Activated CD8-positive, alpha-beta T cell treated with anti-CD3 and anti-CD28 coated beads, Interleukin-2, amount 10 ng/mL, durations not matched to agents 7 days and 5 days (primary cell): ENCODE measurements around the gene ELOB. TPM values are rescaled to one million over a fixed set of nuclear protein-coding genes. Genes with fewer than 3 reads are reported as not detected.

ENCODE experiments used
- ATAC-seq: fragments of 150-1000 bp; cut with Tn5 transposase; one replicate; pipeline ENCODE4 v1.10.0; 2021; ENCODE audit warnings: moderate library complexity
- CTCF ChIA-PET: fragments of 350-600 bp; sonication (Branson Sonifier 250); formaldehyde crosslinking; loops from one replicate; lab custom pipeline; 2021; ENCODE audit warnings: antibody characterized with exemption; lab: Charles Lee
- POLR2A ChIA-PET: fragments of 350-600 bp; sonication (Branson Sonifier 250); formaldehyde crosslinking; loops from one replicate; lab custom pipeline; 2021; ENCODE audit warnings: antibody characterized with exemption; lab: Charles Lee
- DNase-seq: peaks from one replicate; pipeline ENCODE4 v3.0.0-alpha.2; 2020
- H3K27ac Mint-ChIP-seq: one replicate; pipeline ENCODE4 v1.8.0; 2021; ENCODE audit warnings: mild to moderate bottlenecking, mixed read lengths
- H3K27me3 Mint-ChIP-seq: one replicate; pipeline ENCODE4 v1.8.0; 2021; ENCODE audit warnings: low read depth, mixed read lengths
- H3K36me3 Mint-ChIP-seq: one replicate; pipeline ENCODE4 v1.8.0; 2021; ENCODE audit warnings: low read depth, mixed read lengths
- H3K4me1 Mint-ChIP-seq: one replicate; pipeline ENCODE4 v1.8.0; 2021; ENCODE audit warnings: low read depth, mixed read lengths
- H3K4me3 Mint-ChIP-seq: one replicate; pipeline ENCODE4 v1.8.0; 2021; ENCODE audit warnings: mild to moderate bottlenecking, mixed read lengths
- H3K9me3 Mint-ChIP-seq: one replicate; pipeline ENCODE4 v1.8.0; 2022; ENCODE audit warnings: mixed read lengths; ENCODE audit not compliant: insufficient read depth
- total RNA-seq, 2 experiments: library from RNA; stranded (reverse); gene quantifications; one replicate each; pipeline ENCODE4 v1.2.3, GENCODE V29; 2021

Gene ELOB
- total RNA-seq, result 100 to 1,000 TPM; 163 to 182 TPM

GRCh38 chr16:2777231-2777902 is at the start of gene ELOB:
TSS of gene ELOB (minus strand) at chr16:2777280. CDS start at chr16:2777239, 41 bp downstream.
- Mint-ChIP-seq H3K27me3 (no peaks in the 10 kb centered on the region), H3K27ac (peak within 1 kb of the TSS; percentile 97), H3K36me3 (peaks cover 19% of the 10 kb centered on the region), H3K4me3 (peak within 1 kb of the TSS; percentile 96), H3K4me1 (peaks cover 38% of the 10 kb centered on the region), H3K9me3 (no peaks in the 10 kb centered on the region)
- peak; percentile 92 for ATAC-seq
- ChIA-PET CTCF (interaction anchor here (1.0 to 1.7 kb wide), 3 partner anchors 91 to 150 kb away, joined by 3 to 4 read pairs (median 3); no protein-coding TSS in a partner anchor), POLR2A (interaction anchor here (0.6 to 8.4 kb wide), 12 partner anchors 10 to 523 kb away, joined by 3 to 60 read pairs (median 3); partner anchors contain the start of genes FLYWCH1, KCTD5 and SRRM2)
- peak; percentile 91 for DNase-seq

DNA sequence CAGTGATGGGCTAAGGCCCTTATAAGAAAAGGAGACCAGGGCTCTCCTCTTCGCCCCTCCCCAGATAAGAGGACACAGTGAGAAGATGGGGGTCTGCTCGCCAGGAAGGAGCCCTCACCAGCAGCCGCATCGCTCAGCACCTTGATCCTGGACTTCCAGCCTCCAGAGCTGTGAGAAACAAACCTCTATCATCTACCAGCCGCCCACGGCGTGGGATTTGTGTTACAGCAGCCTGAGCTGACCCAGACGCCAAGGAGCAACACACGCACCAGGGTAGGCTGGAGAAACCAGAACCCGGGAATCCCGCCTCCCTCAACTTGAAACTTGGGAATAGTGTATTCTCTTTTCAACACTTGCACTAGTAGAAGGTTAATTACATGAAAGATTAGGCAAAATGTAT is 48.8 kb upstream of the ELOB start:
- POLR2A ChIA-PET, result no interaction called here
- H3K4me3 Mint-ChIP-seq, result no peak overlapping the region
- H3K27ac Mint-ChIP-seq, result no peak overlapping the region
- ATAC-seq, result no peak
- H3K4me1 Mint-ChIP-seq, result peaks cover 10% of the 10 kb centered on the region
- CTCF ChIA-PET, result interaction anchor here (1.0 kb wide), 1 partner anchor 42 kb away, joined by 3 read pairs; no protein-coding TSS in a partner anchor
- no peak for DNase-seq
- no peaks in the 10 kb centered on the region for H3K36me3 Mint-ChIP-seq
- H3K9me3 Mint-ChIP-seq, result no peaks in the 10 kb centered on the region
- no peaks in the 10 kb centered on the region for H3K27me3 Mint-ChIP-seq

GRCh38 chr16:2825049-2825742 is 48.1 kb upstream of the ELOB start:
- Mint-ChIP-seq H3K4me3 (no peak overlapping the region), H3K4me1 (peaks cover 4% of the 10 kb centered on the region), H3K27ac (no peak overlapping the region), H3K36me3 (no peaks in the 10 kb centered on the region), H3K27me3 (no peaks in the 10 kb centered on the region), H3K9me3 (no peaks in the 10 kb centered on the region)
- ATAC-seq, result no peak
- ChIA-PET POLR2A (no interaction called here), CTCF (interaction anchor here (1.0 kb wide), 1 partner anchor 43 kb away, joined by 3 read pairs; no protein-coding TSS in a partner anchor)
- DNase-seq, result no peak

DNA sequence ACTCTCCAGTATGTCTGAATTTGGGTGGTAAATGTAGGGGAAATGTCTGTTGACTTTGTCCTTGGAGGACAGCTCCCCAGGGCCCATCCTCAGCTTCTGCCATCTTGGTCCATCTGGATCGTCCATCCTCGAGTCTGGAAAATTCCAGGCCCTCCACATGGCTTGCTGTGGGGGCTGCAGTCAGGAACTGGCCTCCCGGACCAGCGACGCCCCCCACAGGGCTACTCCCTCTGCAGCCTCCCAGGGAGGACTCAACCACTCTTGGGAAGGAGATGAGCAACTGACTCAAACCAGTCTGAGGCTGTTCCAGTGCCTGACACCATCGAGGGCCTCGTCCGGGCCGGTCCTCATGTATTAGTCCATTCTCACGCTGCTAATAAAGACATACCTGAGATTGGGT is 47.5 kb upstream of the ELOB start:
- ChIA-PET POLR2A (no interaction called here), CTCF (interaction anchor here (1.3 kb wide), 1 partner anchor 43 kb away, joined by 6 read pairs; no protein-coding TSS in a partner anchor)
- no peaks in the 10 kb centered on the region for H3K9me3 Mint-ChIP-seq
- no peaks in the 10 kb centered on the region for H3K4me1 Mint-ChIP-seq
- H3K27me3 Mint-ChIP-seq, result no peaks in the 10 kb centered on the region
- no peak for ATAC-seq
- no peak for DNase-seq
- no peaks in the 10 kb centered on the region for H3K36me3 Mint-ChIP-seq
- H3K4me3 Mint-ChIP-seq, result no peak overlapping the region
- H3K27ac Mint-ChIP-seq, result no peak overlapping the region

- Mint-ChIP-seq H3K4me3 (no peak overlapping the region), H3K36me3 (no peaks in the 10 kb centered on the region), H3K4me1 (no peaks in the 10 kb centered on the region), H3K27me3 (no peaks in the 10 kb centered on the region), H3K27ac (no peak overlapping the region), H3K9me3 (no peaks in the 10 kb centered on the region)
- ChIA-PET POLR2A (no interaction called here), CTCF (interaction anchor here (2.9 kb wide), 1 partner anchor 16 kb away, joined by 13 read pairs; no protein-coding TSS in a partner anchor)
- no peak for DNase-seq
- no peak for ATAC-seq
These were observed 45.4 kb upstream of the ELOB start for GRCh38 chr16:2822496-2822895.

DNA sequence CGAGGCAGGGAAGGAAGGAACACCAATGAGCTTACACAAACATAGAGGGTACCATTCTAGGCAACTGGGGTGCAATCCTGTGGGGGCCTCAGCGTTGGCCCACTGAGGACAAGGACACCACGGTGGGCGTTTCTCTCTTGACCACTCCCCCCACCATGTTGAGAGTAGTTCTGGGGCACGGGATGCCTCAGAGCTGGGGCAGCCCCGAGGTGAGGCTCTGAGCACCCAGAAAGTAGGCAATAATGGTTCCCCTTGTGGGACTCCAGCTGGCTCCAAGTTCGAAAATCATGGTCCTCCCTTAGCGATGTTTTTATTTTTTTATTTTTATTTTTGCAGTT is 45.0 kb upstream of the ELOB start:
- no peak for ATAC-seq
- Mint-ChIP-seq H3K27me3 (no peaks in the 10 kb centered on the region), H3K27ac (no peak overlapping the region), H3K36me3 (no peaks in the 10 kb centered on the region), H3K9me3 (no peaks in the 10 kb centered on the region), H3K4me3 (no peak overlapping the region), H3K4me1 (no peaks in the 10 kb centered on the region)
- CTCF ChIA-PET, result interaction anchor here (2.9 kb wide), 1 partner anchor 17 kb away, joined by 13 read pairs; no protein-coding TSS in a partner anchor
- POLR2A ChIA-PET, result no interaction called here
- no peak for DNase-seq

DNA sequence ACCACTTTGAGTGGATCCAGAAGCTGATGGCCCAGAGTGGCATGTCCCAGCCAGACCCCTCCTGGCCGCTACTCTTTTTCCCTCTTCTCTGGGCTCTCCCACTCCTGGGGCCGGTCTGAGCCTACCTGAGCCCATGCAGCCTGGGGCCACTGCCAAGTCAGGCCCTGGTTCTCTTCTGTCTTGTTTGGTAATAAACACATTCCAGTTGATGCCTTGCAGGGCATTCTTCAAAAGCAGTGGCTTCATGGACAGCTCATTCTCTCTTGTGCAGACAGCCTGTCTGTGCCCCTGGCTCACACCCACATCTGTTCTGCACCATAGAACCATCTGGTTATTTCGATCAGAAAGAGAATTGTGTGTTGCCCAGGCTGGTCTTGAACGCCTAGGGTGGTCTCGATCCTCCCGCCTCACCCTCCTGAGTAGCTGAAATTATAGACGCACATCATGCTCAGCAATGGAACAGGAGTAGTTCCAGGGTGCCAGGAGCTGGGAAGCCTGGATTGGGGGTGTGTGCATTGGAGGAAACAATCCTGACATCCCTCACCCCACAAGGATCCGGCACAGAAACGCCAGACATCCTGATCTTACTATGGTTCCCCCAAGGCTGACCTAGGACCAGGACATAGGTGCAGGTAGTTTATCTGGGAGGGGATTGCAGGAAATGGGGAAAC is 44.5 kb upstream of the ELOB start:
- CTCF ChIA-PET, result interaction anchor here (1.0 to 2.9 kb wide), 2 partner anchors 17 to 47 kb away, joined by 4 to 13 read pairs; no protein-coding TSS in a partner anchor
- no peaks in the 10 kb centered on the region for H3K27me3 Mint-ChIP-seq
- DNase-seq, result no peak
- H3K27ac Mint-ChIP-seq, result no peak overlapping the region
- H3K36me3 Mint-ChIP-seq, result no peaks in the 10 kb centered on the region
- no peak overlapping the region for H3K4me3 Mint-ChIP-seq
- ATAC-seq, result no peak
- POLR2A ChIA-PET, result no interaction called here
- H3K9me3 Mint-ChIP-seq, result no peaks in the 10 kb centered on the region
- H3K4me1 Mint-ChIP-seq, result no peaks in the 10 kb centered on the region

GRCh38 chr16:2820836-2821486 is 43.9 kb upstream of the ELOB start:
- ATAC-seq (no peak), DNase-seq (no peak)
- Mint-ChIP-seq H3K27me3 (no peaks in the 10 kb centered on the region), H3K4me3 (no peak overlapping the region), H3K36me3 (no peaks in the 10 kb centered on the region), H3K9me3 (no peaks in the 10 kb centered on the region), H3K27ac (no peak overlapping the region), H3K4me1 (no peaks in the 10 kb centered on the region)
- ChIA-PET POLR2A (no interaction called here), CTCF (interaction anchor here (1.0 to 2.9 kb wide), 2 partner anchors 18 to 47 kb away, joined by 4 to 13 read pairs; no protein-coding TSS in a partner anchor)

DNA sequence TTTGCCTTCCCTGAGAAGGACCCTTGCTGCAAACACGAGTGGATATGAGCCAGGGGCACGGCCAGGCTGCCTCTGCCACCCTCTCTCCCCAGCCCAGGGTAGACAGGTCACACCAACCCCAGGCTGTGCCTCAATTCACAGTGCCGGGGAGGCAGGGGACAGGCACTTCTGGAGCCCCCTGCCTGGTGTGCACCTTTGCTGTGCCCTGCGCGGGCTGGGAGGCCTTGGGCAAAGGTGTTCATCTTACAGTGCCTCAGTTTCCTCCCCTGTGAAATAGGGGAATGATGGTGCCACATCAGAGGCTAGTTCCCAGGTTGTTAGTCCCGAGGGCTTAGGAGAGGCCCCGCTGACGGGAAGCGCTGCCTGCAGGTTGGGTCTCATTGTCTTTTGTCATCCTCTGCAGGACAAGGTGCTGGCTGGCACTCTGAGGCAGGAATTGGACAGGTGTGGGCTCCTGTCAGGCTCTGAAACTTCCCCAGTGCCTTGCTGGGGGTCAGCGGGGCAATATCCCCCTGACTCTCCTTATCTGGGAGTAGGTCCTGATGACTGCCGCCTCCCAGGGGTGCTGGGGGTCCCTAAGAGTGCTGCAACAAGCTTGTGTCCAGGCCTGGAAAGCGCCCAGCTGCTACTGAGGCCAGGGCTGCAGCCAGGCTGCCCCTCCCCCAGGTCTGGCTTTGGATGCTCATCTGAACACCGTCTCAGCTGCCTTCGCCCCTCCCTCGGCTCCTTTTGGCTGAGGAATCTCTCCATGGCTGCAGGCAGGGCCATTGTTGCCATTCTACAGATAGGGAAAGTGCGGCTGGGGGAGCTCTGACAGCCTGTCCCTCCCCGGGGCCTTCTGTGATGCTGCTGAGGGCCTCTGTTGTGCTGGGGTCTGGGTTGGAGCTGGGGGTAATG is 43.1 kb upstream of the ELOB start:
- no peaks in the 10 kb centered on the region for H3K4me1 Mint-ChIP-seq
- CTCF ChIA-PET, result interaction anchor here (1.0 kb wide), 1 partner anchor 48 kb away, joined by 3 read pairs; no protein-coding TSS in a partner anchor
- POLR2A ChIA-PET, result no interaction called here
- ATAC-seq (no peak), DNase-seq (no peak)
- H3K36me3 Mint-ChIP-seq, result no peaks in the 10 kb centered on the region
- H3K9me3 Mint-ChIP-seq, result no peaks in the 10 kb centered on the region
- H3K4me3 Mint-ChIP-seq, result no peak overlapping the region
- H3K27ac Mint-ChIP-seq, result no peak overlapping the region
- H3K27me3 Mint-ChIP-seq, result no peaks in the 10 kb centered on the region

DNA sequence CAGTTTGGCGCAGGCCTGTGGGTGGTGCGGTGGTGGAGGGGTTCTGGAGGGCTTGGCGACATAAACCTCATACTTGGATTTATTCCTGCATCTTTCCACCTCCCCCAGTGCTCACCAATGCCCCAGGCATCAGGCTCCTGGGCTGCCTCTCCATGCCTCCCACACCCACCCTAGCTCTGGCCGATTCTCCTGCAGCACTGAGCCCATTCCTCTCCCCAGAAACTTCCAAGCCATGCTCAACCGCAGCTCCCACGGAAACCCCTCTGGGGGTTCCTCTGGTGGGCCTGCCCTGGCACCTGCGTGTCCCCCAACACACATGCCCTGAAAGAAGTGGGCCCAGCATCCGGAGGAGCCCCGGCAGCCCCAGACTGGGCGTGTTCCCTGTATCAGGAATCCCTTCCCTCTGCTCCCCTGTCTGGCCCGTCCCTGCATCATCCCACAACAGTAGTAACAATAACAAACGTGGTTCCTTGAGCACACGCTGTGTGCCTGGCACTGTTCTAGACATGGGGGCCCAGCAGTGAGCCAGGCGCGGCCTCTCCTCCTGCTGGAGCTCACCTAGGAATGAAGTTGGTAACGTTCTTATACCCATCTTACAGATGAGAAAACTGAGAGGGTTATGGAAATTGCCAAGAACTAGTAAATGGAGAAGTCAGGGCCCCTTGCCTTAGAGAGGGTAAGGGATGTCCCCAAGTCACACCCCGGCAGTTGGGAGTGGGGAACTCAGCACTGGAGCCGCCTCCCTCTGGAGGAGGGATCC is 42.3 kb upstream of the ELOB start:
- no peak for DNase-seq
- ATAC-seq, result no peak
- no peak overlapping the region for H3K4me3 Mint-ChIP-seq
- ChIA-PET POLR2A (no interaction called here), CTCF (interaction anchor here (1.0 kb wide), 1 partner anchor 49 kb away, joined by 3 read pairs; no protein-coding TSS in a partner anchor)
- no peaks in the 10 kb centered on the region for H3K36me3 Mint-ChIP-seq
- no peaks in the 10 kb centered on the region for H3K27me3 Mint-ChIP-seq
- no peaks in the 10 kb centered on the region for H3K9me3 Mint-ChIP-seq
- H3K27ac Mint-ChIP-seq, result no peak overlapping the region
- H3K4me1 Mint-ChIP-seq, result no peaks in the 10 kb centered on the region
